GM12872 (cell line): ENCODE results near the gene THRB.

Experiments used
- TF ChIP-seq, protein P1 (sequence below): IDR thresholded peaks from 3 replicates; pipeline ENCODE4 v1.5.1; 2011; ENCODE audit warnings: low read depth, mild to moderate bottlenecking, low read length, moderate library complexity; ENCODE audit not compliant: insufficient read depth

The THRB gene

DNA sequence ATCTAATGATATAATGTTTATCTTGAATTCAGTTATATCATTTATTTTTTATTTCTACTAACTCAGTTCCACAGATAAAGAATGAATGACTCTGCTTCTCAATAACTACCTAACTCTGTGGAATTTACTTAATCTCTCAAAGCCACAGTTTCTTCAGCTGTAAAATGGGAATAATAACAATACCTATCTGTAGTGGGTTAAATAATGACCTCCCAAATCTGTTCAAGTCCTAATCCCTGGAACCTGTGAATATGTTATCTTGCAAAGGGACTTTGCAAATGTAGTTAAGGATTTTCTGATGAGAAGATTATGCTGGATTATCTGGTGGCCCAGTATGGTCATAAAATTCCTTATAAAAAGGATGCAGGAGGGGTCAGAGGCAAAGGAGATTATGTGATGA, 61.7 kb downstream of the THRB start:
- TF ChIP-seq, protein P1, sequence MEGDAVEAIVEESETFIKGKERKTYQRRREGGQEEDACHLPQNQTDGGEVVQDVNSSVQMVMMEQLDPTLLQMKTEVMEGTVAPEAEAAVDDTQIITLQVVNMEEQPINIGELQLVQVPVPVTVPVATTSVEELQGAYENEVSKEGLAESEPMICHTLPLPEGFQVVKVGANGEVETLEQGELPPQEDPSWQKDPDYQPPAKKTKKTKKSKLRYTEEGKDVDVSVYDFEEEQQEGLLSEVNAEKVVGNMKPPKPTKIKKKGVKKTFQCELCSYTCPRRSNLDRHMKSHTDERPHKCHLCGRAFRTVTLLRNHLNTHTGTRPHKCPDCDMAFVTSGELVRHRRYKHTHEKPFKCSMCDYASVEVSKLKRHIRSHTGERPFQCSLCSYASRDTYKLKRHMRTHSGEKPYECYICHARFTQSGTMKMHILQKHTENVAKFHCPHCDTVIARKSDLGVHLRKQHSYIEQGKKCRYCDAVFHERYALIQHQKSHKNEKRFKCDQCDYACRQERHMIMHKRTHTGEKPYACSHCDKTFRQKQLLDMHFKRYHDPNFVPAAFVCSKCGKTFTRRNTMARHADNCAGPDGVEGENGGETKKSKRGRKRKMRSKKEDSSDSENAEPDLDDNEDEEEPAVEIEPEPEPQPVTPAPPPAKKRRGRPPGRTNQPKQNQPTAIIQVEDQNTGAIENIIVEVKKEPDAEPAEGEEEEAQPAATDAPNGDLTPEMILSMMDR: no peak

DNA sequence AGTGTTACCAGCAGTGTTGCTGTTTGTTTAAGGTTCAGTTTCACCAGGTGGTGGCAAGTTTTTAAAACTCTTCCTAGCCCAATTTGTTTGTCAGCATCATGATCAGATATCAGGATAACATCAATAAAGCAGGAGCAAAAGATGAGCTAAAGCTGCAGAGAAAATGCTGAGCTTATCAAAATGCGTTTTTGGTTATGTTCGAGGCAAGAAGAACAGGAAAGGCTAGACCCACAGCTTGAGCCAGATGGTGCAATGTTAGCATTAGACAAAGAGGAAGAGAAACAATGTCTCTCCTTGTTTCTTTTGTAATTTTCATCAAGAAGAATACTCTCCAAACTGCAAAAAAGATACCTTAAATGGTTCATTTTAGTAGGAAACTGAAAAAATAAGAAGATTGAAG, 66.2 kb downstream of the THRB start:
- TF ChIP-seq, protein P1: no peak

DNA sequence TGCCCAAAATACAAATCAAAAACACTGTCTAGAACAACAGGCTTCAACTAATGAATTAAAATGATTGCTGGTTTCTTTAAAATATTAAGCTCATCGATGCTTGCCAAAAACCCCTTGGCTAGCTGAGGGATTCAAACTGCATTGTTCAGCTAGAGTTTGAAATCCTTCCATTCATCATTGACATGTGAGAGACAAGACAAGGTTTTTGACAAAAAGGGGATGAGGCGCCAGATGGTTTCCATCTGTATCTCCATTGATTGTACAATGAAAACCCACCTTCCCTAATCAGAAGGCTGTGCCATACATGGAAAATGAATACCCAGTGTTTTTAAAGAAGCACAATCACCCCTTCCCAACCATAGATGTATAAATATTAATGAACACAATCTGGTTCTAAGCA, 67.8 kb downstream of the THRB start:
- TF ChIP-seq, protein P1: no peak

DNA sequence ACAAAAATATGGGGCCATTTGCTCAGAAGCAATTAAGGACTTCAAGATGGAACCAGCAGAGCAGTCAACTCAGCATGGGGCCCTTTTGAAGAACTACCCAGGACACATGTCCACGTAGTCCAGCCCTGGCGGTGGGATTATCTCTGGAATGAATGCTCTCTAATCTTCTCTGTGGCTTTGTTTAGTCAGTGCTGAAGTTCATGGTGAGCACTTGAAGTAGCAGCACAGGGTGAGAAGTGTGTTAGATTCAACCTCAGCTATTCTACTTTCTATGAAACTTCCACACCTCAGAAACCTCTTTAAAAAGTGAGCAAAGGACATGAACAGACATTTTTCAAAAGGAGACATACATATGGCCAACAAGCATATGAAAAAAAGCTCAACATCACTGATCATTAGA, 74.4 kb downstream of the THRB start:
- TF ChIP-seq, protein P1: no peak

DNA sequence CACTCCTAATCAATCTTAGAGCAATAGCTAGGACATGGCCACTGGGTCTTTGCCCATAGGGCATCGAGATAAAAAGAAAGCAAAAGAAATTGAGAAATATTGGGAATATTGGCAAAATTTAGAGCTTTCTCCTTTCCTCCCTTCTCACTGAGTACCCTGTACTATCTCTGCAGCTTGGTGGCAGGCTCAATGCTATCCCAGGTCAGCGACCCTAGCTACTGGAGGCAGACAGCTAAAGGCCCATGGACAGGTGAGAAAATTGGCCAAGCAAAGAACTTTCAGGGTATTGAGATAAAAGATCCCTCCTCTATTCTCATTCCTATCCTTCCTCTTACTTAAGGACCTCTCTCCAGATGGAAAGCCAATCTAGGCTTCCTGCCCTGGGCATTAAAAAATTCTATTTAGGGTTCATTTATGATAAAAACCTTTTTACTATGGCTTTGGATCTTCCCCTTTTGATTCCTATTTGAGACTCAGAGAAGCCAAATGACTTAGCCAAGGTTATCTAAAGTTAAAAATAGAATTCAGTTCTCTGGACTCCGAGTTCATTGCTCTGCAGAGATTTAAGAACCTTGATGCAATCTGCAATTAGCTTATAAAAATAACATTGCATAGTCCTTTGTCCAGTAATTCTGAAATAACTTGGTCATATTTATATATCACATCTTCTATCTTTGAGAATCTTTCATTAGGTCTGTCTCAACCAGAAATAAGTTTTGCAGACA, 75.4 kb downstream of the THRB start:
- TF ChIP-seq, protein P1: no peak

DNA sequence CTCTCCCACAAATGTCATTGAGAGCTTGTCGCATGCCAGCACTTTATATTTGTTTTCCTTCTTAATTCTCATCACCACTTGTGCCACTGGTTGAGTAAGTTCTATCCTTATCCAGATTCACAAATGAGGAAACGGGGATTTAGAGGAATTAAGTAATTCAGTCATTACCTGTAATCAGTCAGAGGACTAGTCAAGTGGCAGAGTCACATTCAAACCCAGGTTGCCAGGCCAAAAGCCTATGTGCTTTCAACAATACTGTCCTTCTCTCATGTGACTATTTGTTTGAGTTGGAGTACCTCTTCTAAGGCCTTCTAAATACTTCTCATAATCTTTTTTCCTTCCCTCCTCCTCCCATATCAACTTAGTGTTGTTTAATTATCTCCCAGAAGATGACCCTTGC, 76.9 kb downstream of the THRB start:
- TF ChIP-seq, protein P1: no peak

DNA sequence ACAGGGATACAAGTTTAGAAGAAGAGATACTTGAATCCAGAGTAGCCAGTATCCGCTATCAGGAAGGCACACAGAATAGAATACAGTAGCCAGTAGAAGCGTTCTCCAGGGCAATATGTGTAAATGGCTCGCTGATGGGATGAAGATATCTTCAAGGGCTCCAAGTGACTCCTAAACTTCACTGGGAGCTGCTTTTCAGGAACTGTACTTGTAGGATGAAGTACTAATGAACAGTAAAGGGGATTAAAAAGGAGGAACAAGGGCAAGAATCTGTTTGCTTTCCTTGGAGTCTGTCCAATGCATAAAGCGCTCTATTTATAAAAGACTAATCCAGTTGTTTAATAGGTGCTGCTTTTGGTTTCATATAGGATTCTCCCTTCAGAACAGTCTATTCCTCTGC, 78.4 kb downstream of the THRB start:
- TF ChIP-seq, protein P1: no peak
